ENCODE measurements around the gene JAK1.
"Not testable (repeated sequence)": the region's sequence is repeated elsewhere in the genome, so short reads cannot be mapped to it uniquely, and the experiment has no call there.

The JAK1 gene

DNA sequence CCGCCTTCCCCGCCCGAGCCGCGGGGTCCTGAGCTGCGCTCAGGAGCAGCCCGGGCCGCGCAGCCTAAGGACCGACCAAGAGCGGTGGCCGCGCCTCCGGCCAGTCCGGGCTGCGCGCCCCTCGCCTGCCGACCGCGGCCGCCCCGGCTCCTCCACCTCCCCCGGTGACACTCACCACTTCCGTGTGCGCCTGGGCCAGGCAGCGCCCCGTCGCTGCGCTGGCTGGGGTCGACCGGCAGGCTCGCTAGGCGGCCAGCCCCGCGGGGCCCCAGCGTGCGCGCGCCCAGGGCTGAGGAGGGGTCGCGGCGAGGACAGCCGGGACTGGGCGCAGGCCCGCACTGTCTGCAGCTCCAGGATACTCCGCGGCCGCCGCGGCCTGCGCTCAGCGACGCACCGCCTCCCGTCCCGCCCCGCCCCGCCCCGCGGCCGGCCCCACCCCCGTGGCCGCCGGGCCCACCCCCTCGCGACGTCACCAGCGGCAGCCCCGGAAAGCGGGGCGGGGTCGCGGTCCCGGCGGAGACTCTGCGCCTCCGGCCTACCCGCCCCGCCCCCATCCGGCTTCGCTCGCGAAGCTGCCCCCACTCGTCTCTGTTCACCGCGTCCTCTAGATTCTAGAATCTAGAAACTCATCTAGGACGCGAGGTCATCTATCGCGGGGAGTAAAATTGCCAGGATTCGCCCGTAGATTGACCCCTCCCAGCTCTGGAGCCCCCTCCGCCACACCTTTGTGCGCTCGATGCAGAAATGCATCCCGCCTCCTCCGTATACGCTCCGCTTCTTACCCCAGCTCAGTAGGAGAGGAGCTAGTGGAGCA is at the start of gene JAK1:
Gene JAK1 (minus strand): TSS at position 392 of the 814 bp plus-strand sequence. CDS start 80,285 bp downstream, outside the sequence.
- peak; percentile 86 for DNase-seq (ENCODE audit: low read depth)

DNA sequence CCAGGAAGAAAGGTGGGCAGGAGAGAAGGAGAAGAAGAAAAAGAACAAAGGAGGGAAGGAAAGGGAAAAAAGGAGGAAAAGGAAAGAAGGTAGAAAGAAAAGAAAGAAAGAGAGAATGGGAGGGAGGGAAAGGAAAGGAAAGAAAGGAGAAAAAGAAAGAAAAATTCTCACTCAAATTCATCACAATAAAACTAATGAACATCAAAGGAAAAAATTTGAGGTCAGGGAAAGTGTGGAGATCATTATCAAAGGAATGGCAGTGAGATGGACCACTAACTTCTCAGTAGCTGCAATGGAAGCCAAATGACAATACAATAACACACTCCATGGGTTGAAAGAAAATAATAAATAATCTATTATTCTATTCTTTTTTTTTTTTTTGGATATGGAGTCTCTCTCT is 48.0 kb upstream of the JAK1 start:
- no peak for DNase-seq (ENCODE audit: low read depth)

DNA sequence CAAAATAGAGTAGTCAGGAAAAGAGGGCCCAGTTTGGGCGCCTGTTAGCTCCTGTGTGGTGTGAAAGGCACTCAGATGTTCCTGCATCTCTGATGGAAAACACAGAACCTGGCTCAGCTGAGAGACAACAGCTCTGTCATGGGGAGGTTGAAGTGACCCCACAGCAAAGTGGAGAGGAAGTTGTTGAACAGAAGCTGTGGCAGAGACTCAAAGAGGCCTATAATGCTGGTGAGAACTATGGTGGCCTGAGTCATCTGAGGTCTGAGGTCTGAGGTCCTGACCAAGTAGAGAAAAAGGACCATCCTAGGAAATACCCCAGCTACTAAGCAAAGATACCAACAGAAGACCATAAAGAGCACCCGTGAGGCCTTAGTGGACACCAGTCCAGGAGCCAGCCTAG is 45.6 kb upstream of the JAK1 start:
- DNase-seq (ENCODE audit: low read depth): no peak

DNA sequence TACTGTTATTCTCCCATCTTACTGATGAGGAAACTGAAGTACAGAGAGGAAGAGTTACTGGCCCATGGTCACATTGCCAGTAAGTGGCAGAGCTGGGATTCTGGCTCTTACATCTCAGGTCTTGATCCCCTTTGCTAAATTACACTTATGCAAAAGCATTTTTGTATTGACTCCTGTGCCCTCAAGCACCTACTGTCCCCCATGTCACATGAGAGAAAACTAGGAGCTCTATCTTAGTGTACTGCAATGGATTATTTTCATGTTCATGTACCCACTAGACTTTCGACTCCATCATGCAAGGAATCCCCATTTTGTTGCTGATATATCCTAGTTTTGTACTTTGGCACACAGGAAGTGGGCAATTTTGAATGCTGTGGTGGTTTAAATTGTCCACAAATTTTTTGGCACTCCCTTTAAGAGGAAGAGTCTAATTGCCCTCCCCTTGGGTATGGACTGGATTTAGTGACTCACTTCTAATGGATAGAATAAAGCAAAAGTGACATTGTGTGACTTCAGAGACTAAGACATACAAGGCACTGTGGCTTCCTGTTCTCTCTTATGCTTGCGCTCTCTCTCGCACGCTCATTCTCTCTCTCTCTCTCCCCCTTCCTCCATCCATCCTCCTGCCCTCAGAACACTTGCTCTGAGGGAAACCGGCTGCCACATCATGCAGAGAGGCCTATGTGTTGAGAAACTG is 43.5 kb upstream of the JAK1 start:
- DNase-seq (ENCODE audit: low read depth): no peak

- DNase-seq (ENCODE audit: low read depth): no peak
Observed at GRCh38 chr1:65009176-65009575, 42.8 kb upstream of the JAK1 start.

- DNase-seq (ENCODE audit: low read depth): no peak
Observed at GRCh38 chr1:65006806-65007205, 40.5 kb upstream of the JAK1 start.

DNA sequence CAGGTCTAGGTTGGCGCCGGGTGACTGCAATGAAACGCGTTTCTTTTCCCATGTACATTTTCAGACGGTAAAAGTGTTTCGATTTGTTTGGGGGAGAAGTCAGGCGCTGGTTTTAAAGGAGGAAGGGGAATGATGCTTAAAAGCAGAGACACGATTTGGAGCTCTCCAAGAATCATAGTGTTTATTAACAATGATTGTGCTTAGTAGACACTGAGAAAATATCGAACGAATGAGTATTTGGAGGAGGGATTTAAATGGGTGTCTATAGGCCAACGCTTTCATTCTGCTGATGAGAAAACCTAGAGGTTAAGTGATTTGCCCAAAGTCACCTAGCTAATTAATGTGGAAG is 36.9 kb upstream of the JAK1 start:
- DNase-seq (ENCODE audit: low read depth): no peak

- DNase-seq (ENCODE audit: low read depth): peak; percentile 65
Observed at GRCh38 chr1:65002508-65003315, 36.4 kb upstream of the JAK1 start.

GRCh38 chr1:65002156-65002507 is 35.8 kb upstream of the JAK1 start:
- no peak for DNase-seq (ENCODE audit: low read depth)

GRCh38 chr1:65001231-65001792 is 35.0 kb upstream of the JAK1 start:
- peak; percentile 53 for DNase-seq (ENCODE audit: low read depth)

- DNase-seq (ENCODE audit: low read depth): not testable (repeated sequence)
Observed at GRCh38 chr1:64998425-64998948, 32.1 kb upstream of the JAK1 start.

DNA sequence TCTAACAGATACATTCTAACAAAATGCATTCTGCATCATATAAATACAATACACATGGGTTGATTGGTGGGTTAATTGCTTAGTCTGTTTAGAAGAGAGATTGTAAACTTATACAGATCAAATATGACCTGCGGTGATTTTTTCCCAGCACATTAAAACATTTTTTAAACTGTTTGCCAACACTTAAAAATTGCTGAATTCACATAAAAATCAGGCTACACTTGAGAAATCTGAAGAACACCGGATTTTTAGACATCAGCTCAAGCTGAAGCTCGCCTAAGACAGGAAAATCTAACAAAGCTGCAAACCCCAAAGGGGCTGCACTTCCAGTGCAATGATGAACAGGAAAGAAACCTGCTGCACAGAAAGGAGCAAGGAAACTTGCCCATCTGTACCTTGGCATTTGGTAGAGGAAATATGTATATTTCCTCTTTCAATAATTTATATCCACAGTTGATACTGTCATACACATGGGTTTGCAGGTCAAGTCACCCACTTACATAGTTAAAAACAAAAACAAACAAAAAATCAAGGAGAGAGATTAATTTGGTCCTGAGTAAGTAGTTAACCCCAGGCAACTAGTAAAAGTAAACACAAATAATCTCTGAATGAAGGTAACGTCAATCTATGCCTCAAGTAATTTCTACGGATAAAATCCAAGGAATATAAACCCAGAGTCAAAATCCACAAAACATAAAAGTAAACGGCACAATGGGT is 30.4 kb upstream of the JAK1 start:
- DNase-seq (ENCODE audit: low read depth): no peak

DNA sequence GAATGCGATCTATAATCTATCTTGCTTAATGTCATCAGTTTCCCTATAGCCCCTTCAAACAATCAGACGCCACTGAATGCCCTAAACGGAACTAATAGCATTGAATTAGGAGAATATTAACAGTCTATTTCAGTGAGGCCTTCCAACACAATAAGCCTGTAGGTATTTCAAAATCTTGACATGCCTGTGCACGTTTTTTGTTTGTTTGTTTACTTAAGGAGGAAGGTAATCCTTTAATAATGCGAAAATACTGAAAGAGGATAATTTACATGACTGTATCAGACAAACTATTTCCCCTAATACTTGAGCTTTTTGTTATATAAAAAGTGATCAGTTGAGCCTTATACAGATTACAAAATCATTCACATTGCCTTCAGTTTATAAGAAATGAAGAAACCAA is 29.0 kb upstream of the JAK1 start:
- no peak for DNase-seq (ENCODE audit: low read depth)

DNA sequence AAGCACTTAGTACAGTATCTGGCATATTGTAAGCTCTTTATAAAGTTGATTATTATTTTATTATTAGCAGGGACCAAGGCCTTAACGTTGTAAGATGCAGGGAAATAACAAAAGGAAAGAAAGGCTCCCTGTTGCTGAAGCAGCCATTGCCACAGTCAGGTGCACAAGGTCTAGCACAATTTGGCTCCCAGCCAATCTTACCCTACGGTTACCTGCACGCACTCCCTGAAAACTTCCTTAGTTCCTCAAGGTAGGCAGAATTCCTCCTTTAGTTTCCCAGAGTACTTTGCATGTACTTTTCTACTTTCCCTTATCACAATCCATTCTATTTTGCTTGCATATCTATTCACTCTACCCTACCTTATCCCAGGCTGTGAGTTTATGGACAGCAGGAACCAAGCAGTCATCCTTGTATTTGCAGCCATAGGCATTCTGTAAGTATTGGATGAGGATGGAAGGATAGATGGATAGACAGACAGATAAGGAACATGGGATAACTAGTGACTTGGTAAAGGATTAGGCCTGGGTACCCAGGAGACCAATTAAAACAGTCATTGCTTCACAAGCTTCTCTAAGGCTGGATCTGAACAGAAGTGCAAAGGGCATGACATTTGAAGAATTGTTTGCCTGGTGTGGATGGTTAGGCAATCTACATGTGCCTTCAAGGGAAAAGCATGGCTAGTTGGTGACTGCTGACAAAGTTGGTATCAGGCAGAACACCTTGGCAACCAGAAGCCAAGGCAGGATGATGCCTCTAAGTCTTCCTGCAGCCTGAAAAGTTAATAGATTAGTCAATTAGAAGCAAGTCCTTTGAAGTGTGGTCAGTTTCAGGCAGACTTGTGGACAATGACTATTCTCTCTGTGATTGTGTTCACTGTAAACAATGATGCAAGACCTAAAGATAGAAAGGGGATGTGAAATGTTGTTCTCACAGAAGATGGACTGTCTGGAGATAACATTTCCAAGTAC is 20.8 kb upstream of the JAK1 start:
- DNase-seq (ENCODE audit: low read depth): no peak

DNA sequence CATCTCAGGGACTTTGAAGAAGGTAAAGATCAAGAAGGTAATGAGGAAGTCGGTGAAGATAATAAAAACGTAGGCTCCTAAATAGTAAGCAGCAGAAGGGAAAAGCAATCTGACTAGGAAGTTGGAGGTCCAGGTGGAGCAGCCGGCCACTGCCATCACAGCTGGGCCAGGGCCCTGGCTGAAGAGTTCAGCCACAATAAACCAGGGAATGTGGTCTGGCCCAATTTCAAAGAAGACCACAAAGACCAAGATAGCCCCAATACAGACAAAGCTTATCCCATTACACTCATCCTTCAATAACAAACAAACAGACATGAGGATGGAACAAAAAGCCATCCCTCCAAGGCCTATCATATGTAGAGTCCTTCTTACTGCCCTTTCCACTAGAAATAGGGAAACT is 18.4 kb upstream of the JAK1 start:
- no peak for DNase-seq (ENCODE audit: low read depth)

GRCh38 chr1:64984106-64984505 is 17.8 kb upstream of the JAK1 start:
- no peak for DNase-seq (ENCODE audit: low read depth)

- no peak for DNase-seq (ENCODE audit: low read depth)
Observed at GRCh38 chr1:64983110-64983509, 16.8 kb upstream of the JAK1 start.

DNA sequence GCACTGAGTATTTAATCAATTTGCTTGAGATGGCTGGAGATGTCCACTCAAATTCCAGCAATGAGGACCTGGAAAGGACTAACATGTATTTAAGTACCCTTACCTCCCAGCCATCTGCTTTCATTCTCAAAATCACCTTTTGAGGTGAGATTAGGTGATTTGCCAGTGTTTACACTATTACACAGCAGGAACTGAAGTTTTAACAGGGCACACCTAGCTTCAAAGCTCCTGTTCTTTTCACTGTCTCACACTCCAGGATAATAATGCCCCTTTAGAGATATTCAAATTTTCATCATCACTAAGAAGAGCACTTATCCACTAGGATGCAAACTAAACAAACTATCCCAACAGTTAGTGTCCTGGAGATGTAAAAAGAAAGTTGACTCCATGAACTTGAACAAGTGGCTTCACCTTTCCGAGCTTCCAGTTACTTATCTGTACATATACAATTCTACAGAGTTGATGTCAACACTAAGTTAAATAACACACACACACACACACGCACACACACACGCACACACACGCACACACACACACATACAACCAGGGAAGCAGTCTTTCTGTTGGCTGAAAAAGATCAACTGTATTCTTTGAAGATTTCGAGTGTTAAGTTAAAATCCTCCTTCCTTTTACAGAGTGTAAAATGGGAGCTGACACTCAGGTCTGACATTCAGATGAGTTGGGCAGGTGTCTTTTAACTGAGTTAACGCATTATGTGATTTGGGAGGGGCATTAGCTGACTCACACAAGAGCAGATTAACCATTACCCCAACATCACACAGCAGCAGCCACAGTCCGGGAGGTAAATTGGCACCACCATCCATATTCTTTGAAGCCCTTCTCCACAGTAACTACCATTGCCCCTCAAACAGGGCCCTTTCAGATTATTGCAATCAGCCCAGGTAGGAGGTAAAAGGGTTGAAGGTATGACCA is 15.5 kb upstream of the JAK1 start:
- DNase-seq (ENCODE audit: low read depth): no peak

Measured in activated gamma-delta T cell treated with anti-CD3 and anti-CD28 coated beads, Interleukin-2, amount 50 U/mL, for 16 hours (primary cell).